ENCODE results near the gene SRSF5. TPM values are rescaled to one million over a fixed set of nuclear protein-coding genes. Genes with fewer than 3 reads are reported as not detected.
"Not testable (repeated sequence)": the region's sequence is repeated elsewhere in the genome, so short reads cannot be mapped to it uniquely, and the experiment has no call there.

The SRSF5 gene
- total RNA-seq, 1 experiment from 2014 or later: 126 TPM

- DNase-seq (ENCODE audit: low read depth): no peak
These were observed 40.2 kb downstream of the SRSF5 start for GRCh38 chr14:69807192-69807591.

DNA sequence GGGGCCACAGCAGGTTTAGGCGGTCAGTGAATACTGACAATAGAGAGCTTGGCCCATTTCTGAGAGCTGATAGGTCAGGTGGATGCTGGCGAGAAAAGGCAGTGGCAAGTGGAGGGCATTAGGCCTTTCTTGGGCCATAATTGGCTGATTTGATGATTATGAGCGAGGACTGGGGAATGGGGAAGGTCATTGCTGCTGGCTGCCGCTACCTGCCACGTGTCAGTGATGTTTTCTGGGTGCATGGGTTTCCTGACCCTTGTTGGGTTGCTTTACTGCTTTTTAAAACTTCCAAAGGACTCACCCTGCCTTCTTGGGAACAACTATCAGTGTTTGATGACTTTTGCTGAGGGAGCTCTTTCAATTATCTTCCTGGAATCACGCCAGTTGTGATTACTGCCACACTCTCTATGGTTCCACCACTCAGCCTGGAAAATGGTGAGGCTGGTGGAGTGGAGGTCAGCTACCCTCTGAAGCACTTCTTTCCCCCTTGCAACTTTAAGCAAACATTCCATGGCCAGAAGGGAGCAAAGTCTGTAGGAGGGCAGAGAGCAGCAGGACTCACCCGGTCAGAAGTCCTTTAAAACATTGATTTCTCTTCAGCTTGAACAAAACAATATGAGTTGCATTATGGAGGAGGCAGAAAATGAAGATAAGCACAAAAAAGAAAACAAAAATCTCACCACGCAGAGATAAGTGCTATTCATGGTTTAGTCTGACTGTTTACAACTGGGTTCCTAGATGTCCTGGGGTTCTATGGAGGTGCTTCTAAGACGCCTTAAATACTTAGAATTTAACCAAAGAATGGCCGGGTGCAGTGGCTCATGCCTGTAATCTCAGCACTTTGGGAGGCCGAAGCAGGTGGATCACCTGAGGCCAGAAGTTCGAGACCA lies 42.2 kb downstream of the SRSF5 start:
- no peak for DNase-seq (ENCODE audit: low read depth)

GRCh38 chr14:69811227-69811867 lies 44.4 kb downstream of the SRSF5 start:
- no peak for DNase-seq (ENCODE audit: low read depth)

DNA sequence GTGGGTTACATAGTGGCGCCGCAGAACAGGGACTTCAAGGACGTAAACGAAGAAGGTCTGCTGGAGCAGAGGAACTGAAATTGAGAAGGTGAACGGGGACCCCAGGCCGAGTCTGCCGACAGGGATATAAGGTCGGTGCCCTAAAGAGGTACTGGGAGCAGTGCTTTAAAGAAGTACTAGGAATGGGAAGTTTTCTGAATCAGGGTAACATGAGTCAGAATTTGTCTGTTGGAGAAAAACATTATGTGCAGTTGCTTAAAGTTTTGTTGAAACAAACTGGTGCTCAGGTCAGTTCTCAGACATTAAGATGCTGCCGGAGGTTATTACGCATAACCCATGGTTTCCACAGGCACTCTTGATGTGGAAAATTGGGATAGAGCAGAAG lies 44.9 kb downstream of the SRSF5 start:
- no peak for DNase-seq (ENCODE audit: low read depth)

- no peak for DNase-seq (ENCODE audit: low read depth)
These were observed 45.8 kb downstream of the SRSF5 start for GRCh38 chr14:69812711-69813110.

- not testable (repeated sequence) for DNase-seq (ENCODE audit: low read depth)
These were observed 46.4 kb downstream of the SRSF5 start for GRCh38 chr14:69813346-69813745.

DNA sequence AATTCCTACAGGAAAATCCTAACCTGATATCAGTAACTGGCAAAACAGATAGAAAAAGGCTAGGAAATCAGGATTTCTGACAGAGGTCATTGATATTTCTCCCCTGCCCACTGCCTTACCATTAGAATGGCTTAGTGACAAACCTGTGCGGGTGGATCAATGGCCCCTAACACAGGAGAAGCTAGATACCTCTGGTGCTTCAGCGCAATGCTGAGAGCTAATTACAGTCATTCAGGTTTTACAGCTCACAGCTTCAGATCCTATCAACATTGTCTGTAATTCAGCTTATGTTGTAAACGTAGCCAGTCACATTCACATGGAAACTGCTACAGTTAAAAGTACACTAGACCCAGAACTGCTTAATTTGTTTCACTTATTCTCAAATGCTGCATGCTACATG lies 47.5 kb downstream of the SRSF5 start:
- DNase-seq (ENCODE audit: low read depth): no peak

DNA sequence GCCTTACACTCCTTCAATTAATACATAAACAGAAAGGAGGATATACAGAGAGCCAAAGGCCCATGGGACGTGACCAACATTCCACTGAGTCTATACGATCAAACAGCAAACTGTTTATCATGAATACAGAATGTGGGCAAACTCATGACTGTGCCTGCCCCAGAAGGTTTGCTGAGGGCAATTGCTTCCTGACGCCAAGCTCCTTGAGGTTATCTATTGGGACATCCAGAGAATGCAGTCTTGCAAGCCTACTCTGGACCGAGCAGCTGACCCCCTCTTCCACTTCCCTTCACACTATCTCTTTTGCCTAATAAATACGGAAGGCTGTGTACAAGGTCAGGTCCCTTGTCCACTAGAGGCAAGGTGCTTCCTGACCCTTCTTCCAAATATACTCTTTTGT lies 48.6 kb downstream of the SRSF5 start:
- DNase-seq (ENCODE audit: low read depth): no peak

- DNase-seq (ENCODE audit: low read depth): no peak
These were observed 49.3 kb downstream of the SRSF5 start for GRCh38 chr14:69816216-69816615.

GRCh38 chr14:69818758-69819191 lies 51.8 kb downstream of the SRSF5 start:
- DNase-seq (ENCODE audit: low read depth): peak; percentile 49

DNA sequence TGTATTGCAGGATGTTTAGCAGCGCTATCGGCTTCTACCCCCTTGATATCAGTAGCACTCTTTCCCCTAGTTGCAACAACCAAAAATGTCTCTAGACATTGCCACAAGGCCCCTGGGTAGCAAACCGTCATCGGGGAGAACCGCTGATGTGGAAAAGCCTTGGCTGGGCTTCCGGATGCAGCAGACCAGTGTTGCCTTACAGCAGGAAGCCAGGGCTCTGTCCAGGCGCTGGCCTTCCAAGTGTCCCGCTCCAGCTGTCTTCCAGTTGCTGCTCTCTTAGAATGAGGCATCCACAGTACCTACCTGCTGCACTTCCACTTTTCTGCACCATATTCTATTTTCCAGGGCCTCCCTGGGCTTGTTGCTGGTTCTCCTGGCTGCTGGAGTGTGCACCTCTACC lies 52.7 kb downstream of the SRSF5 start:
- DNase-seq (ENCODE audit: low read depth): no peak

DNA sequence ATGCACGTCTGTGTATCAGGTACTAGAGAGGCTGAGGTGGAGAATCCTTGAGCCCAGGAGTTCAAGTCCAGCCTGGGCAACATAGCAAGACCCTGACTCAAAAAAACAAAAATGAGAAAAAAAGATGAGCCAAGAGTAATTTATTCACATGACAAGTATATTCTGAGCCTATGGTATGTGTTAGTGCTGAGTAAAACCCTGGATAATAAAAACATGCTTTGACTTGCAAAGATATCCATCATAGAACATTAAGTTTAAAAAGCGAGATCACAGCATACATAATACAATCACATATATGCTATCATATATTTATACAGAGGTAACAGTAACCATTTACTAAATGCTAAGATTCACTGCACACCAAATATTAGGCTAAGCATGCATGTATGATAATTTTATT lies 54.0 kb downstream of the SRSF5 start:
- DNase-seq (ENCODE audit: low read depth): no peak

Other genes starting within 250 kb of the SRSF5 start
- gene CCDC177, start 192.3 kb upstream of the SRSF5 start, total RNA-seq (2014; rRNA removed): not detected in 2 replicates
- gene SUSD6, start 155.5 kb upstream of the SRSF5 start, total RNA-seq (2014; rRNA removed): 4.9 and 6.8 TPM in 2 replicates
- not detected in 2 replicates for gene SLC10A1, start 30.1 kb downstream of the SRSF5 start, total RNA-seq (2014; rRNA removed)
- 0.06 and 0.32 TPM in 2 replicates for gene SMOC1, start 112.3 kb downstream of the SRSF5 start, total RNA-seq (2014; rRNA removed)